ENCODE data around the gene UBE2V1.

- TF ChIP-seq ZNF274 (IDR thresholded peaks at IDR 0.05; ENCODE audit: low read depth, low read length) (no peak), YY1 (IDR thresholded peaks at IDR 0.05; ENCODE audit: insufficient read depth, insufficient read length) (no peak)
These were observed 24.1 kb upstream of the UBE2V1 start for GRCh38 chr20:50136822-50137599.

Data from NT2/D1 (cell line).